GM13976 (cell line): ENCODE data around the gene BSG.

Experiments
- DNase-seq: peaks from one replicate; pipeline ENCODE4 v3.0.0; 2012; ENCODE audit warnings: low spot score
- CTCF ChIP-seq: IDR thresholded peaks from 2 replicates; pipeline ENCODE4 v1.5.1; 2012; ENCODE audit warnings: borderline replicate concordance, mild to moderate bottlenecking; ENCODE audit not compliant: insufficient read depth; ENCODE audit errors: extremely low read depth, missing control alignments, control extremely low read depth
- in situ Hi-C: fragments of 300-500 bp; cut with MboI; formaldehyde crosslinking; loops from one replicate; pipeline ENCODE4 v1.12.0; 2022; ENCODE audit warnings: low sequenced_read_pairs, mixed read lengths, inconsistent platforms; ENCODE audit not compliant: unreplicated experiment

BSG gene

DNA sequence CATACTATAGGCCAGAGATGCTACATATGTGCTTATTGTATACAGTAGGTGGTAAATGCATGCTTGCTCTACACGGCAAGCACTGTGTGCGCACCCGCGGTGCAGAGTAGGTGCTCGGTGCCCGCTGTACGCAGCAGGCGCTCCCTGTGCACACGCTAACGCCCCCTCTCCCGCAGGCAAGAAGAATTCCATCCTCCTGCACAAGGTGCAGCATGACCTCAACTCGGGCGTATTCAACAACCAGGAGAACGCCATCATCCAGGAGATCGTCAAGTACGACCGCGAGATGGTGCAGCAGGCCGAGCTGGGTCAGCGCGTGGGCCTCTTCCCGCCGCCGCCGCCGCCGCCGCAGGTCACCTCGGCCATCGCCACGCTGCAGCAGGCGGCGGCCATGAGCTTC is 43.2 kb downstream of the BSG start:
- no peak for DNase-seq
- in situ Hi-C loops: no loop called here
- no peak for TF ChIP-seq CTCF

DNA sequence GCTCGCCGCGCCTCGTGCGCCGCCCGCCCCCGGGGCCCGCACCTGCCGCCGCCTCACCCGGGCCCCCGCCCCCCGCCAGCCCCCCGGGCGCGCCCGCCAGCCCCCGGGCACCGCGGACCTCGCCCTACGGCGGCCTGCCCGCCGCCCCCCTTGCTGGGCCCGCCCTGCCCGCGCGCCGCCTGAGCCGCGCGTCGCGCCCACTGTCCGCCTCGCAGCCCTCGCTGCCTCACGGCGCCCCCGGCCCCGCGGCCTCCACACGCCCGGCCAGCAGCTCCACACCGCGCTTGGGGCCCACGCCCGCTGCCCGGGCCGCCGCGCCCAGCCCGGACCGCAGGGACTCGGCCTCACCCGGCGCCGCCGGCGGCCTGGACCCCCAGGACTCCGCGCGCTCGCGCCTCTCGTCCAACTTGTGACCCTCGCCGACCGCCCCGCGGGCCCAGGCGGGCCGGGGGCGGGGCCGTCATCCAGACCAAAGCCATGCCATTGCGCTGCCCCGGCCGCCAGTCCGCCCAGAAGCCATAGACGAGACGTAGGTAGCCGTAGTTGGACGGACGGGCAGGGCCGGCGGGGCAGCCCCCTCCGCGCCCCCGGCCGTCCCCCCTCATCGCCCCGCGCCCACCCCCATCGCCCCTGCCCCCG is 43.8 kb downstream of the BSG start:
- no peak for DNase-seq
- no peak for TF ChIP-seq CTCF
- in situ Hi-C loops: no loop called here

- TF ChIP-seq CTCF: no peak
- in situ Hi-C loops: no loop called here
- no peak for DNase-seq
These were observed 44.5 kb downstream of the BSG start for GRCh38 chr19:616747-617526.

DNA sequence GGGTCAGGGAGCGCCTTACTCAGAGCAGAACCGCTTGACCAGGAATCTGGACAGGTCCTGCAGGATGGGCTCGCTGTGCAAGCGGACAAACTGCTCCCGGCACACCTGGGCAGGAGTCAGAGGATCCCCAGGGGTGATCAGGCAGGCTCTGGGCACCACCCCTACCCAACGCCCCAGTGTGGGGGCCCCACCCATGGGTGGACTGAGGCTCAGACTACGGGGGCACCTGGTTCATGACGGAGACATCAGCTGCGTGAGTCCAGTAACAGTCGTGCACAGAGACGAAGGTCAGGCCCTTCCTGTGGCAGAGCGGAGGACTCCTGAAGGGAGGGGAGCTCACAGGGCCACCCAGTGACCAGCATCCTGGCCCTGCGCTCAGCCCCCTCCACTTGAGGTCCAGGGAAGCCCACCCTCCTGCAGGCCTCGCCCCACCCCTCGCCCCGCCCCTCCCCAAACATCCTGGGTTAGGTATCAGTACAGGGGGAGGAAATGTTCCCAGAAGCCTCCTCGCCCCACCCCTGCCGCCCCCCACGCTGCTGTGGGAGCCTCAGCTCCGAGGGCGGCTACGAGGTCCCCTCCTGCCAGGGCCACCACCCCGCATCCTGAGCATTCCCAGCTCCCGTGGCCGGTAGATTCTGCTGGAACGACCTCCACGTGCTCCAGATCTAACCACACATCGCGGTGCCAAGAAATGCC is 45.3 kb downstream of the BSG start:
- no peak for TF ChIP-seq CTCF
- no peak for DNase-seq
- in situ Hi-C loops: no loop called here

DNA sequence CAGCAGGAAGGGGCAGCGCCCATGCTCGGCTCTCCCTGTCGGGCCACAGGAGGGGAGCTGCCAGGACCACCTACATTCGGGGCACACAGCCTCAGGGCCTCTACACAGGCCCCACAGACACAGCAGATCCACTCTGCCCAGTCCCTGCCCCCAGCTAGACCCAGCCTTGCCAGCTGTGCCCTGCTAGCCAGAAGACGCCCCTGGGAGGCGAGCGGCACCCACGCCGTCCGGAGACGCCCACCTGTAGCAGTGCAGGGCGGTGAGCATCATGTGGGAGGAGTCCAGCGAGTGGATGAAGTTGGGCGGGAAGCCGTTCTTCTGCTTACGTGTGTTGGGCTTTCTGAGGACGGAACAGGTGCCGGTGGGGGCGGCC is 45.8 kb downstream of the BSG start:
- in situ Hi-C loops: no loop called here
- no peak for TF ChIP-seq CTCF
- DNase-seq: no peak

GRCh38 chr19:618674-619285 is 46.4 kb downstream of the BSG start:
- DNase-seq: no peak
- in situ Hi-C loops: no loop called here
- no peak for TF ChIP-seq CTCF
